H1 (cell line): ENCODE data around the gene CCDC78. TPM values are rescaled to one million over a fixed set of nuclear protein-coding genes. Genes with fewer than 3 reads are reported as not detected.

ENCODE experiments used
- CTCF ChIA-PET: fragments of 300-600 bp; sonication (Branson Sonifier 250); formaldehyde crosslinking; loops from one replicate; lab custom pipeline; 2021; ENCODE audit not compliant: partially characterized antibody; lab: Charles Lee
- POLR2A ChIA-PET: fragments of 300-600 bp; sonication (Branson Sonifier 250); formaldehyde crosslinking; loops from one replicate; lab custom pipeline; 2021; ENCODE audit warnings: inconsistent platforms; ENCODE audit not compliant: partially characterized antibody; lab: Charles Lee
- DNase-seq, 2 experiments: peaks; one replicate each; pipeline versions ENCODE4 v3.0.0 to v3.0.0-alpha.2; 2010 to 2022; ENCODE audit warnings: low spot score in 2 of 2, low read depth in 1 of 2, mixed read lengths in 1 of 2
- FAIRE-seq: peaks from 2 replicates; lab custom pipeline; 2011; peaks lifted over from hg19 to GRCh38; lab: Jason Lieb, UNC
- H2AFZ ChIP-seq: 2 replicates; pipeline ENCODE4 v1.8.1; 2012; ENCODE audit warnings: low read length, inconsistent platforms
- H2AK5ac ChIP-seq: 2 replicates; pipeline ENCODE4 v1.6.1; 2013; ENCODE audit warnings: low read depth, low read length
- H2BK120ac ChIP-seq: replicated peaks from 2 replicates; pipeline ENCODE3; 2013; ENCODE audit warnings: low read depth, low read length, inconsistent platforms
- H2BK12ac ChIP-seq: 2 replicates; pipeline ENCODE4 v1.6.1; 2013; ENCODE audit warnings: low read depth, low read length
- H2BK15ac ChIP-seq: 2 replicates; pipeline ENCODE4 v1.6.1; 2013; ENCODE audit warnings: low read length
- H2BK20ac ChIP-seq: 2 replicates; pipeline ENCODE4 v1.6.1; 2013; ENCODE audit warnings: low read length
- H2BK5ac ChIP-seq: 2 replicates; pipeline ENCODE4 v1.6.1; 2013; ENCODE audit warnings: low read depth, low read length
- H3K14ac ChIP-seq: 2 replicates; pipeline ENCODE4 v1.6.1; 2013; ENCODE audit warnings: inconsistent platforms; ENCODE audit not compliant: insufficient read length
- H3K18ac ChIP-seq: 2 replicates; pipeline ENCODE4 v1.6.1; 2013; ENCODE audit warnings: low read length; ENCODE audit errors: extremely low read depth
- H3K23ac ChIP-seq: 2 replicates; pipeline ENCODE4 v1.6.1; 2013; ENCODE audit warnings: inconsistent platforms; ENCODE audit not compliant: insufficient read length
- H3K23me2 ChIP-seq: 2 replicates; pipeline ENCODE4 v1.6.1; 2013; ENCODE audit warnings: low read depth, low read length
- H3K27ac ChIP-seq: 2 replicates; pipeline ENCODE4 v1.6.1; 2011; ENCODE audit warnings: low read depth, low read length, inconsistent platforms
- H3K27me3 ChIP-seq, 4 experiments: replicated peaks in 1 of 4; 1 replicate in 1 of 4; 2 replicates in 3 of 4; pipeline versions ENCODE4 v1.6.1 to v1.8.1; 2011 to 2013; ENCODE audit warnings: low read length in 3 of 4, mild to moderate bottlenecking in 3 of 4, inconsistent platforms in 2 of 4, mixed read lengths in 2 of 4, moderate library complexity in 1 of 4; ENCODE audit not compliant: control insufficient read depth in 3 of 4, insufficient read depth in 3 of 4; ENCODE audit errors: extremely low read depth in 1 of 4
- H3K36me3 ChIP-seq, 4 experiments: 2 replicates each; pipeline versions ENCODE4 v1.6.1 to v1.8.1; 2011 to 2013; ENCODE audit warnings: mild to moderate bottlenecking in 4 of 4, low read length in 3 of 4, moderate library complexity in 2 of 4, control low read depth in 1 of 4, inconsistent platforms in 1 of 4; ENCODE audit not compliant: insufficient read depth in 4 of 4, control insufficient read depth in 2 of 4
- H3K4ac ChIP-seq: replicated peaks from 2 replicates; pipeline ENCODE3; 2013; ENCODE audit warnings: low read length, low read depth, mixed read lengths, inconsistent platforms; ENCODE audit not compliant: insufficient read length
- H3K4me1 ChIP-seq, 4 experiments: replicated peaks in 1 of 4; 1 replicate in 1 of 4; 2 replicates in 3 of 4; pipeline versions ENCODE4 v1.6.1 to v1.8.1; 2011 to 2013; ENCODE audit warnings: low read length in 3 of 4, inconsistent platforms in 2 of 4, mixed read lengths in 1 of 4; ENCODE audit not compliant: insufficient read depth in 4 of 4, control insufficient read depth in 3 of 4
- H3K4me2 ChIP-seq, 2 experiments: 2 replicates each; pipeline versions ENCODE4 v1.6.1 to v1.8.1; 2011 to 2013; ENCODE audit warnings: low read depth in 2 of 2, low read length in 2 of 2, control low read depth in 1 of 2, inconsistent platforms in 1 of 2, mild to moderate bottlenecking in 1 of 2; ENCODE audit not compliant: insufficient read depth in 1 of 2
- H3K4me3 ChIP-seq, 4 experiments: fragments of 200-600, 300-600 bp in 1 of 4; sonication (generic), shearing (Covaris generic), sonication (Bioruptor Twin) in 1 of 4; 2 replicates each; pipeline versions ENCODE4 v1.5.1 to v1.8.1; 2011 to 2016; ENCODE audit warnings: low read length in 4 of 4, low read depth in 3 of 4, control low read depth in 2 of 4, inconsistent platforms in 2 of 4, mild to moderate bottlenecking in 2 of 4, mixed read lengths in 1 of 4, moderate library complexity in 1 of 4; ENCODE audit not compliant: insufficient read depth in 2 of 4; ENCODE audit errors: extremely low read depth in 1 of 4
- H3K56ac ChIP-seq: replicated peaks from 2 replicates; pipeline ENCODE3; 2013; ENCODE audit warnings: low read depth, mild to moderate bottlenecking, mixed read lengths, low read length, inconsistent platforms; ENCODE audit not compliant: insufficient read length
- H3K79me1 ChIP-seq: 2 replicates; pipeline ENCODE4 v1.6.1; 2013; ENCODE audit warnings: low read depth, low read length, control low read depth
- H3K79me2 ChIP-seq, 2 experiments: 2 replicates each; pipeline versions ENCODE4 v1.6.1 to v1.8.1; 2012 to 2013; ENCODE audit warnings: low read length in 2 of 2, mild to moderate bottlenecking in 2 of 2, inconsistent platforms in 1 of 2; ENCODE audit not compliant: insufficient read depth in 2 of 2, control insufficient read depth in 1 of 2
- H3K9ac ChIP-seq, 4 experiments: replicated peaks in 1 of 4; 1 replicate in 1 of 4; 2 replicates in 3 of 4; pipeline versions ENCODE4 v1.6.1 to v1.8.1; 2011 to 2013; ENCODE audit warnings: low read depth in 3 of 4, low read length in 3 of 4, control low read depth in 2 of 4, mild to moderate bottlenecking in 2 of 4, moderate library complexity in 2 of 4, inconsistent platforms in 1 of 4; ENCODE audit errors: extremely low read depth in 1 of 4
- H3K9me3 ChIP-seq, 2 experiments: 2 replicates each; pipeline versions ENCODE4 v1.6.1 to v1.8.1; 2012 to 2013; ENCODE audit warnings: mild to moderate bottlenecking in 2 of 2, moderate library complexity in 2 of 2, control low read depth in 1 of 2, inconsistent platforms in 1 of 2, low read depth in 1 of 2, low read length in 1 of 2, mixed read lengths in 1 of 2; ENCODE audit not compliant: insufficient read depth in 2 of 2
- H4K20me1 ChIP-seq, 2 experiments: replicated peaks in 1 of 2; 2 replicates each; pipeline versions ENCODE3 to v1.8.1; 2011 to 2013; ENCODE audit warnings: inconsistent platforms in 2 of 2, low read length in 2 of 2, mild to moderate bottlenecking in 1 of 2; ENCODE audit not compliant: insufficient read depth in 2 of 2, control insufficient read depth in 1 of 2
- H4K5ac ChIP-seq: 2 replicates; pipeline ENCODE4 v1.6.1; 2013; ENCODE audit warnings: low read length, low read depth, mixed read lengths, inconsistent platforms; ENCODE audit not compliant: insufficient read length
- H4K8ac ChIP-seq: 2 replicates; pipeline ENCODE4 v1.8.0; 2013; ENCODE audit warnings: mild to moderate bottlenecking, moderate library complexity, low read length, inconsistent platforms; ENCODE audit not compliant: insufficient read depth; ENCODE audit errors: extremely low read depth
- H4K91ac ChIP-seq: replicated peaks from 2 replicates; pipeline ENCODE3; 2013; ENCODE audit warnings: low read length, mixed read lengths, inconsistent platforms; ENCODE audit not compliant: insufficient read length
- BACH1 ChIP-seq: IDR thresholded peaks from 2 replicates; pipeline ENCODE4 v1.6.1; 2012; ENCODE audit warnings: low read length, improper control_type of control experiment
- WGBS, 2 experiments: shearing (Covaris generic) in 1 of 2; methylation state at CpG; one replicate each; pipeline versions ENCODE4 v1.1.6 to v1.1.7; 2013 to 2015; ENCODE audit warnings: low lambda C conversion rate in 2 of 2, mixed read lengths in 2 of 2, inconsistent platforms in 1 of 2, low coverage in 1 of 2, missing lambda C conversion rate in 1 of 2; ENCODE audit not compliant: insufficient replicate concordance in 2 of 2, insufficient coverage in 1 of 2, insufficient read length in 1 of 2; ENCODE audit errors: extremely low coverage in 1 of 2, missing lambda C conversion rate in 1 of 2; 5-methylcytosine and 5-hydroxymethylcytosine counted together
- polyA plus RNA-seq, 7 experiments: library from polyadenylated mRNA; depleted of rRNA in 3 of 7; stranded (reverse) in 5 of 7; unstranded in 2 of 7; fragments of >200 nt in 5 of 7; fragments of 200-250 nt in 2 of 7; gene quantifications; 1 replicate in 5 of 7; 2 replicates in 1 of 7; 4 replicates in 1 of 7; pipeline versions ENCODE4 v1.2.1 to v1.2.3, GENCODE V29; 2011 to 2013; ENCODE audit warnings: missing spikeins in 2 of 7, mixed read lengths in 2 of 7
- total RNA-seq: library from RNA; stranded (reverse); fragmentation: NEBNext Ultra II Directional; extraction: Animal tissue kit (Norgen Biotek cat#: 25700); gene quantifications from 2 replicates; pipeline ENCODE4 v1.2.1, GENCODE V29; 2021
- TF ChIP-seq, protein P1 (sequence below): IDR thresholded peaks from 2 replicates; pipeline ENCODE4 v1.6.1; 2012; ENCODE audit warnings: inconsistent platforms

CCDC78 gene
- total and polyA plus RNA-seq, 2 of the 8 experiments (the other 6 are each of a cell fraction or from before 2014, with no cell fraction given), result 7.1 to 8.5 TPM

DNA sequence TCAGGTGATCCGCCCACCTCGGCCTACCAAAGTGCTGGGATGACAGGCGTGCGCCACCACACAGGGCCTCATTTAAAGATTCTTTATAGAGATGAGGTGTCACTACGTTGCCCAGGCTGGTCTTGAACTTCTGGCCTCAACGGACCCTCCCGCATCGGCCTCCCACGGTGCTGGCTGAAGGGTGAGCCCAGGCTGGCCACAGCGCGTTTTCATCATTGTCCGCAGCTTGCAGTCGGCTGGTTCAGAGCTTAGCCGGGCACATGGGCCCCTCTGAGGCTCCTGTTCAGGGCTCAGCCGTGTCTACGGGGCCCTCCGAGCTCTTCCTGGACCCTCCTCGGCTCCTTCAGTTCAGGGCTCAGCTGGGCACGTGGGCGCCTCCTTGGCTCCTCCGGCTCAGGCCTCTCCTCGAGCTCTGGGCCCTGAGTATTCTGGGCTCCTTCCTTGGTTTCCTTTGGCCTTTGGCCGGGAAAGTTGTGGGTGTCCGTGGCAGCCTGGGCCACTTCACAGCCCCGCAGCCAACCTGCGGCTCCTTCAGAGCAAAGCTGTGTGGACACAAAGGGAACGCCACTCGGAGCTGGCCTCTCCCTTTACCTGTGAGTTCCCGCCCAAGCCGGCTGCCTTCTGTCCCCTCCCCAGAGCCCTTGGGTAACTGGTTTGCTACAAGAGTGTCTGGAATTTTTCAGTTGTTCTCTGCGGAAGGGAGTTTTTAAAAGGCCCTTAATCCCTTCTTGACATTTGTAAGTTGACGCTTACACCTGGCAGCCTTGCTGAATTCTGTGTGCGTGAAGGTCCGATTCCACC lies 33.1 kb upstream of the CCDC78 start:
- no peak overlapping the region for H2BK20ac ChIP-seq
- no peak overlapping the region for H2AFZ ChIP-seq
- no peak overlapping the region for H4K91ac ChIP-seq
- H2BK15ac ChIP-seq, result no peak overlapping the region
- H2BK120ac ChIP-seq, result no peak overlapping the region
- H3K9me3 ChIP-seq, result 0 out of 4 replicates have a peak, but pooled peaks cover 0 to 3% of the 10 kb centered on the region in 2 experiments
- no peak overlapping the region for H3K18ac ChIP-seq
- no peak overlapping the region for H4K5ac ChIP-seq
- FAIRE-seq (no peak), DNase-seq (no peak)
- no peak overlapping the region for H3K14ac ChIP-seq
- H2AK5ac ChIP-seq, result no peak overlapping the region
- peaks cover 0 to 2% (median 0%) of the 10 kb centered on the region in 4 experiments; a peak in 1 of 7 replicates for H3K4me1 ChIP-seq
- WGBS, 2 experiments, result 89% methylated on average over 34 of the region's 34 CpGs; no CpG with 5 or more reads in 1 of the 2 experiments
- no peaks in the 10 kb centered on the region for H3K23me2 ChIP-seq
- no peak overlapping the region for H3K27ac ChIP-seq
- no peaks in the 10 kb centered on the region for H4K20me1 ChIP-seq
- ChIA-PET CTCF (interaction anchor here (1.0 to 5.0 kb wide), 5 partner anchors 11 to 33 kb away, joined by 3 to 38 read pairs (median 3); partner anchors contain the start of gene CCDC78), POLR2A (interaction anchor here (0.7 to 1.0 kb wide), 3 partner anchors 10 to 25 kb away, joined by 3 read pairs; no protein-coding TSS in a partner anchor)
- H3K56ac ChIP-seq, result no peak overlapping the region
- no peak overlapping the region for H3K23ac ChIP-seq
- no peak overlapping the region for H4K8ac ChIP-seq
- no peak overlapping the region for H3K9ac ChIP-seq
- H3K27me3 ChIP-seq, result no peaks in the 10 kb centered on the region
- no peak overlapping the region for H3K4ac ChIP-seq
- H3K4me3 ChIP-seq, result no peak overlapping the region
- no peak overlapping the region for H2BK12ac ChIP-seq
- no peak overlapping the region for H3K4me2 ChIP-seq
- H3K79me1 ChIP-seq, result no peaks in the 10 kb centered on the region
- no peaks in the 10 kb centered on the region for H3K79me2 ChIP-seq
- no peak overlapping the region for H2BK5ac ChIP-seq
- H3K36me3 ChIP-seq, result no peaks in the 10 kb centered on the region
- TF ChIP-seq, protein P1, sequence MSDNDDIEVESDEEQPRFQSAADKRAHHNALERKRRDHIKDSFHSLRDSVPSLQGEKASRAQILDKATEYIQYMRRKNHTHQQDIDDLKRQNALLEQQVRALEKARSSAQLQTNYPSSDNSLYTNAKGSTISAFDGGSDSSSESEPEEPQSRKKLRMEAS, result no peak
- no peak for TF ChIP-seq BACH1
